HG03442 (cell line): ENCODE data around the gene RPS6KB2.
"Not testable (repeated sequence)": the region's sequence is repeated elsewhere in the genome, so short reads cannot be mapped to it uniquely, and the experiment has no call there.

Experiments
- ATAC-seq: cut with Tn5 transposase; IDR thresholded peaks from one replicate; pipeline ENCODE4 v1.9.1; 2021; ENCODE audit warnings: mild to moderate bottlenecking, moderate library complexity; ENCODE audit not compliant: unreplicated experiment

RPS6KB2 gene

GRCh38 chr11:67397536-67397935 is 30.8 kb upstream of the RPS6KB2 start:
- ATAC-seq, result no peak

DNA sequence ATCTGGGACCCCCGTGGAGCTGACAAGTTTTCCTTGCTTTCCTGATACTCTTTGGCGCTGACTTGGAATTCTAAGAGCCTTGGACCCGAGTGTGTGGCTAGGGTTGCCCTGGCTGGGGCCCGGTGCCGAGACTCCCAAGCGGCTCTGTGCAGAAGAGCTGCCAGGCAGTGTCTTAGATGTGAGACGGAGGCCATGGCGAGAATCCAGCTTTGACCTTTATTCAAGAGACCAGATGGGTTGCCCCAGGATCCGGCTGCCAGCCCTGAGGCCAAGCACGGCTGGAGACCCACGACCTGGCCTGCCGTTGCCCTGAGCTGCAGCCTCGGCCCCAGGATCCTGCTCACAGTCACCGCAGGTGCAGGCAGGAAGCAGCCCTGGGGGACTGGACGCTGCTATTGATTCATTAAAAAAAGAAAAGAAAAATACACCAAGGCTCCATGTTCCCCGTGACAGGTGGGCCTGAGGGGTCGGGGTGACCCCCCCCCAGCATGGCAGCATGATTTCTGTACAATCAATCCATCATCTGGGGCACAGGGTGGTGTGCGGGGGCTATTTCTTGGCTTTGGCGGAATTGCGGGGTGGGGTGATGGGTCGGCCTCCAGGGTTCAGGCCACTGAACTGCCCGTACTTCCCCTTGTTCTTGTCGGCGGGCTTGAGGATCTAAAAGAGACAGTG is 30.2 kb upstream of the RPS6KB2 start:
- no peak for ATAC-seq

- no peak for ATAC-seq
Measured at GRCh38 chr11:67398661-67399563, 29.4 kb upstream of the RPS6KB2 start.

- ATAC-seq, result no peak
Measured at GRCh38 chr11:67400251-67400941, 27.9 kb upstream of the RPS6KB2 start.

- peak; percentile 12 for ATAC-seq
Measured at GRCh38 chr11:67400942-67401494, 27.3 kb upstream of the RPS6KB2 start.

DNA sequence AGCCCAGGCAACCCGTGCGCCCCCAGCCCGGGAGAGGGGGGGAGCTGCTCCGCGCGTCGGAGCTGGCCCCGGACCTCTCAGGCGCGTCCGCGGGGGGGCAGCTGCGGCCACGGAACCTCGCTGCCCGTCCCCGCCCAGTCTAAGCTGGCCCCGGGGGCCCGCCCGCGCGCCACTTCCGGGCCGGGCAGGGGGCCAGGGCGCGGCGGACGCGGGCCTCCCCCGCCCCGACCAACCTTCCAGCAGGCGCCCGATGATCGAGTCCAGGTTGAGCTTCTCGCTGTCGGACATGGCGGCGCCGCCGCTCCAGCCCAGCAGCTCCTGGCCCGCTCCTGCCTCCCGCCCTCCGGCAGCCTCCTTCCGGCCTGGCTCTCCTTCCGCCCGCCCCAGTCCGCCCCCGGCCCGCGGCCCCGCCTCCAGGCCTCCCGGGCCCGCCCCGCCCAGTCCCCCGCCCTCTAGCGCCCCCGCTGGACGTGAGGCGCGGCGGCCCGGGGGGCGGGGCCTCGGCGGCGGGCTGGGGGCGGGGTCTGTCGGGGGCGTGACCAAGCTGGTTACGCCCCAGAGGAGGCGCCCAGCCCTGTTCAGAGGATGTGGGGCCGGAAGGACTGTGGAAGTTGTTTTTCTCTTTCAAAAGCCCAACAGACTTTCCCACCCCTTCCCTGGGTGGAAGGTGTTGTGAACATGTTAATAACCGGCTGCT is 26.7 kb upstream of the RPS6KB2 start, which contains the start of gene PPP1CA:
Gene PPP1CA, minus strand, starts transcription at position 364 of the 697 bp plus-strand sequence. Its CDS starts 76 bp downstream, at position 288.
- peak; percentile 64 for ATAC-seq

DNA sequence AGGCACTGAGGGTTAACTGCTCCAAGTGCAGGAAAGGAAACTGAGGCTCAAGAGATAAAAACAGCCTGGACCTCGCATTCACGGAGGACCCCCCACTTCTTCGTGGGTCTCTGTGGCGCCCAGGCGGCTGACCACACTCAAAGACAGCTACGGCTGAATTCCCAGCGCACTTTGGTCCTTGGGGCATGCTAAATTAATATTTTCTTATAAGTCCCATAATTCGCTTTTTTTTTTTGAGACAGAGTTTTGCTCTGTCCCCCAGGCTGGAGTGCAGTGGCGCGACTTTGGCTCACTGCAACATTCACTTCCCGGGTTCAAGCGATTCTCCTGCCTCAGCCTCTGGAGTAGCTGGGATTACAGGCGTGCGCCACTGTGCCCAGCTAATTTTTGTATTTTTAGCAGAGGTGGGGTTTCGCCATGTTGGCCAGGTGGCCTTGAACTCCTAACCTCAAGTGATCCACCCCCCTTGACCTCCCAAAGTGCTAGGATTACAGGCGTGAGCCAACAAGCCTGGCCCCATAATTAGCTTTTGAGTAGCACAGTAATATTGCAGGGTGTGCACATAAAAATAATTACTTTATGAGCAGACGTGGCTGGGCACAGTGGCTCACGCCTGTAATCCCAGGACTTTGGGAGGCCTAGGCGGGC is 26.0 kb upstream of the RPS6KB2 start:
- not testable (repeated sequence) for ATAC-seq

GRCh38 chr11:67403085-67403484 is 25.2 kb upstream of the RPS6KB2 start:
- not testable (repeated sequence) for ATAC-seq

DNA sequence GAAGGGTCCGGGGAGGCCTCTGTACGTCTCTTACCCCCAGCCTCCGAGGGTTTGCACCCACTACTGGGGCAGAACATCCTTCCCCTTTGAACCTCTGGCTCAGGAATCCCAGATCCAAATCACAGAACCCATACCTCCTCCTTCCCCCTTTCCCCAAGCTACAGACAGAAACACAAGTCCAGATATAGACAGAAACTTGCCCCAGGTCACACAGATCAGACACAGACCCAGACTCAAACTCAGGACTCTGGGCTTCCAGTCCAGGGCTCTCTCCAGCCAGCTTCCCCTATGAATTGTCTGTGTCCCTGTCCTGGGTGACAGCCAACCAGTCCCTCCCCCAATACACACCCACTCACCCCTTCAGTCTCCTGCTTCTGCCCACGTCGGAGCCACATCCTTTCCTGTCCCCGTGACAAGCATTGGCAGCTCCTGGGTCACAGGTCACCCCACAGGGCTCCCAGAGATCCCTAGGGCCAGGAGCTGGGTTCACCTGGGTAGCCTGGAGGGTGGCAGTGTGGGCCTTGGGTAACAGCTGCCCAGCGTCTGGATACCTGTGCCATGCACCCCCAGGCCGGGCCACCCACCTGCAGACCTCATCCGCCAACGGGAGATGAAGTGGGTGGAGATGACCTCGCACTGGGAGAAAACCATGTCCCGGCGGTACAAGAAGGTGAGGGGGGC is 23.6 kb upstream of the RPS6KB2 start:
- no peak for ATAC-seq

DNA sequence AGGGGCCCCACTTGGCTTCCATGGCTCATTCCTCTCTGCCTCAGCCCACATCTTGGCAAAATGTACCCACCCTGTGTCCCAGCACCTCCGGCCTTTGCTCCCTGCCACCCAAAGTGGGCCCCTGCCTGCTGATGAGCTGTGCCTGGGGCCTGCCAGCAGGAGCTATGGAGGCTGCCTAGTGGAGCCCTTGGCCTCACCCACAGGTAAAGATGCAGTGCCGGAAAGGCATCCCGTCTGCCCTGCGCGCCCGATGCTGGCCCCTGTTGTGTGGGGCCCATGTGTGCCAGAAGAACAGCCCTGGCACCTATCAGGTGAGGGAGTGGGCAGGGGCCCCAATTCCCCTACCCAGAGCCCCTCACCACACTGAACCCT is 23.1 kb upstream of the RPS6KB2 start:
- ATAC-seq, result no peak

GRCh38 chr11:67405688-67406339 is 22.5 kb upstream of the RPS6KB2 start:
- no peak for ATAC-seq

GRCh38 chr11:67406420-67406968 is 21.8 kb upstream of the RPS6KB2 start:
- no peak for ATAC-seq

DNA sequence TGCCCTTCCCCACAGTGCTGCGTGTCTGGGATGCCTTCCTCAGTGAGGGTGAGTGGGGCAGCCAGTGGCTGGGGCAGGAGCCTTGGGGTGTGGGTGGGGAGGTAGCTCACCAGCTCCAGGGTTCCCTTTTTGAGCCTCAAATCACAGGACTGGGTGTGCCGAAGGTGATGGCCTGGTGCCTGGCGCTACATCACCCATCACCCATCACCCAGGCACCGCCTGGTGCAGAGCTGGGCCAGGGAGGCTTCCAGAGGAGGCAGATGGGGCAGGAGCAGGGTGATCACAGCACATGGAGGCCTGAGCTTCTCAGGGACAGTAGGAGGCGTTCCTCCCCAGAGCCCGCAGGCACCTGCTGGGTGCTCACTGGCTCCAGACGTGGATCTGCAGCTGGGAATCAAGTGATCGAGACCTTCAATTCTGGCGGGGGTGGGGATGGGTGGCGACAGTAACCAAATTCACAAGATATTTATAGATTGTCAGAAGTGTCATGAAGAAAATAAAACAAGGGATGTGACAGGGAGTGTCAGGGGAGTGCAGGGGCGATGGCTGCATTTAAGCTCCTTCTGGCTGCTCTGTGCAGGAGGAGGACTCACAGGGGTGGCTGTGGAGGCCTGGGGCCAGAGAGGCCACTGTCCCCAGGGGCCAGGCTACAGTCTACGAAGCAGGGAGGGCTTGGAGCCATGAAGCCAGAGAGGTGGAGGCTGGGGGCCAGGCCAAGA is 21.2 kb upstream of the RPS6KB2 start:
- no peak for ATAC-seq

- ATAC-seq, result no peak
Measured at GRCh38 chr11:67407688-67408163, 20.6 kb upstream of the RPS6KB2 start.

DNA sequence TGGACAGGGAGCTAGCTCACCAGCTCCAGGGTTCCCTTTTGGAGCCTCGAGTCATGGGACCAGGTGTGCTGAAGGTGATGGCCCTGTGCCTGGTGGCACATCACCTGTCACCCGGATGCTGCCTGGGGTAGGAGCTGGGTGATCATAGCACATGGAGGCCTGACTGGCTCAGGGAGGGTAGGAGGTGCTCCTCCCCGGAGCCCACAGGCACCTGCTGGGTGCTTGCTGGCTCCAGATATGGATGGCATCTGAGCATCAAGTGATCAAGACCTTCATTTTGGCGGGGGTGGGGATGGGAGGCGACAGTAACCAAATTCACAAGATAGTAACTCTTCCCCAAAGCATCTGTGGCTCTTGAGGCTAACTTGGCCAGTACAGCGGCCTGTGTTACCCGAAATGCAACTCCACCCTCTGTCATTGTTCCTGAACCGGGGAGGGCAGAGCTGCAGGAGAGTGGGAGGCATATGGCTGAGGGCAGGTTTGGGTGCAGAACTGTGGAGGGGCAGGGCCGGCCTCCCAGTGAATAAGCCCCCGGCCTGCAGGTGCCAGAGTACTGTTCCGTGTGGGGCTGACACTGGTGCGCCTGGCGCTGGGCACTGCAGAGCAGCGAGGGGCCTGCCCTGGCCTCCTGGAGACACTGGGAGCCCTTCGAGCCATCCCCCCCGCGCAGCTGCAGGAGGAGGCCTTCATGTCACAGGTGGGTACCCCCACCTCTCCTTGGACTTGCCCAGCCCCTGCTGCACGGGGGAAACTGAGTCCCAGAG is 19.7 kb upstream of the RPS6KB2 start:
- no peak for ATAC-seq

DNA sequence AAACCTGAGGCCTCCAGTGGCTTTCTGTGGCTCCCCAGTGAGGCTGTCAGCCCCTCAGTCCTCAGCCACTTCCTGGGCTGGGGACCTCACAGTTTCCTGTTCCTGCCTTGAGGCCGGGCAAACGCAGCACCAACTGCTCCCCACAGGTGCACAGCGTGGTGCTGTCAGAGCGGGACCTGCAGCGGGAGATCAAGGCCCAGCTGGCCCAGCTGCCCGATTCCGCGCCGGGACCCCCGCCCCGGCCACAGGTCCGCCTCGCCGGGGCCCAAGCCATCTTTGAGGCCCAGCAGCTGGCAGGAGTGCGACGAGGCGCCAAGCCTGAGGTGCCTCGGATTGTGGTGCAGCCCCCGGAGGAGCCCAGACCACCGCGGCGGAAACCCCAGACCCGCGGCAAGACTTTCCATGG is 19.0 kb upstream of the RPS6KB2 start:
- ATAC-seq, result no peak

- no peak for ATAC-seq
Measured at GRCh38 chr11:67409781-67410368, 18.4 kb upstream of the RPS6KB2 start.
